Measurements from ENCODE around the gene TJP1.

The TJP1 gene

DNA sequence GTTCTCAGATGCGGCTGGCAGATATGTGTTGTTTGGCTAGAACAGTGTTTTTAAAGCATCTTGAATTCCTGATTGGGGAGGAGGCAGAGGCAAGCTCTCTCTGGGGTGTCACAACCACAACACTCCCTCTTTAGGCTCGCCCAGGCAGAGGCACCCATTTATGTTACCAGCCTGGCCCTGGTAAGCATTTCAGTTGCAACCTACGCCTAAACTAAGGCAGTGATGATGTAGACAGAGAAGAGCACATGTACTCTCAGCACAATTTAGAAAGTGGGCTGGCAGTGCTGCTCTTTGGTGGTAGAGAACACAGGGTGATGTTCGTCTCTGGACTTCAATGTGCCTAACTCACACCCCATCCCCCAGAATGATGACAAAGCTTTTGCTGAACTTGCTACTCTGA lies 41.2 kb upstream of the TJP1 start:
- no peak for DNase-seq (ENCODE audit: low read depth)
- TF ChIP-seq, protein P1, sequence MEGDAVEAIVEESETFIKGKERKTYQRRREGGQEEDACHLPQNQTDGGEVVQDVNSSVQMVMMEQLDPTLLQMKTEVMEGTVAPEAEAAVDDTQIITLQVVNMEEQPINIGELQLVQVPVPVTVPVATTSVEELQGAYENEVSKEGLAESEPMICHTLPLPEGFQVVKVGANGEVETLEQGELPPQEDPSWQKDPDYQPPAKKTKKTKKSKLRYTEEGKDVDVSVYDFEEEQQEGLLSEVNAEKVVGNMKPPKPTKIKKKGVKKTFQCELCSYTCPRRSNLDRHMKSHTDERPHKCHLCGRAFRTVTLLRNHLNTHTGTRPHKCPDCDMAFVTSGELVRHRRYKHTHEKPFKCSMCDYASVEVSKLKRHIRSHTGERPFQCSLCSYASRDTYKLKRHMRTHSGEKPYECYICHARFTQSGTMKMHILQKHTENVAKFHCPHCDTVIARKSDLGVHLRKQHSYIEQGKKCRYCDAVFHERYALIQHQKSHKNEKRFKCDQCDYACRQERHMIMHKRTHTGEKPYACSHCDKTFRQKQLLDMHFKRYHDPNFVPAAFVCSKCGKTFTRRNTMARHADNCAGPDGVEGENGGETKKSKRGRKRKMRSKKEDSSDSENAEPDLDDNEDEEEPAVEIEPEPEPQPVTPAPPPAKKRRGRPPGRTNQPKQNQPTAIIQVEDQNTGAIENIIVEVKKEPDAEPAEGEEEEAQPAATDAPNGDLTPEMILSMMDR (conservative IDR thresholded peaks at IDR 0.05; ENCODE audit: low read depth, low read length), result no peak
- no peak overlapping the region for H3K4me3 ChIP-seq (ENCODE audit: low read length)

DNA sequence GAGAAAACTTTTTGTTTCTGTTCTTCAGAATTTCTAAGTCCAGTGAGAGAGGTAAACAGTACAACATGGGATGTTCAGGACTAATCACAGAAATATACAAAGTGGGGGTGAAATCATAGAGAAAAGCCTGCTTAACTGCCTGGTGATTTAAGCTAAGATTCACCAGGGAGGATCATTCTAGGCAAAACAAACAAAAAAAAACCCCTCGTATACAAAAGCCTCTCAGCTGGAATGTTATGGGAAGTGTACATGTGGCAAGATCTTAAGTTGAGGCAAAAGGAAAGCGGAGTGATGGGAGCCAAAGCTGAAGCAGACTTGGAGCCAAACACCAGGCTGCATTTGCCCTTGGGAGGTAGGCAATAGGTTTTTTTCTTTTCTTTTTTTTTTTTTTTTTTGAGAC lies 40.0 kb upstream of the TJP1 start:
- DNase-seq (ENCODE audit: low read depth), result no peak
- TF ChIP-seq, protein P1 (conservative IDR thresholded peaks at IDR 0.05; ENCODE audit: low read depth, low read length), result no peak
- no peak overlapping the region for H3K4me3 ChIP-seq (ENCODE audit: low read length)

DNA sequence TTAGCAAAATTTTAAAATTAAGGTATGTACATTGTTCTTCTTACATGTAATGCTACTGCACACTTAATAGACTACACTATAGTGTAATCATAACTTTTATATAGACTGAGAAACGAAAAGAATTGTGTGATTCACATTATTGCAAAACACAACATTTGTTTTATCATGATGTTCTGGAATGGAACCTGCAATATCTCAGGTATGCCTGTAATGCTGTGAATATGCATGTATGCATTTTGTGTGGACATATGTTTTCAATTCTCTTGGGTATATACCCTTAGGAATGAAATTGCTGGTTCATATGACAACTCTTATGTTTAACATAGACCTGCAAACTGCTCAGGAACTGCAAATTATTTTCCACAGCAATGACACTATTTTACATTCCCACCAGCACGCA lies 38.6 kb upstream of the TJP1 start:
- no peak overlapping the region for H3K4me3 ChIP-seq (ENCODE audit: low read length)
- TF ChIP-seq, protein P1 (conservative IDR thresholded peaks at IDR 0.05; ENCODE audit: low read depth, low read length), result no peak
- DNase-seq (ENCODE audit: low read depth), result no peak

DNA sequence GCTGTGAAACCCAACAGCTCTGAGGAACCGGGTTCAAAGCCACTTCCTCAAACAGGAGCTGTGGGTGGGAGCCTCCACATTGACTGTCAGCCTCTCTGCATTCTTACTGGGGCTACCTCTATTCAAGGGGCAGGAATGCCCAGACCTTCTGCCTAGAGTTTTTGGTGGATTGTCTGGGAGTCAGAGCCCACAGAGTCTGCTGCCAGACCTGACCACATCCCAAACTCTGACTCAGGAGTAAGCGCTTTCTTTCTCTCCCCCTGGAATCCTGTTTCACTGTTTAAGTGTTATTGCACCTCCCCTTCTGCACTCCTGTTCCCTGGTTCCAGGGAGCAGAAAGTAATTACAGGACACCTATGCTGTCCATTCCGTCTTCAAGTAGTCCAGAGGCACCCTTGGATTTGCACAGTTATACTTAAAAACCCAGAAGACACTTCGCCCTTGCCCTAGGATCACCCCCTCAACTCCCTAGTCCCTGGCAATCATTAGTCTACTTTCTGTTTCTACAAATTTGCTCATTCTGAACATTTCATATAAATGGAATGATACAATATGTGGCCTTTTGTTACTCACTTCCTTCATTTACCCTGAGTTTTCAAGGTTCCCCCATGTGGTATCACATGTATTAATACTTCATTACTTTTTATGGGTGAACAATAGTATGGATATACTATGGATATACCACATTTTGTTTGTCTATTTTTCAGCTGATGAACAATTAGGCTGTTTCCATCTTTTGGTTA lies 37.9 kb upstream of the TJP1 start:
- DNase-seq (ENCODE audit: low read depth), result no peak
- TF ChIP-seq, protein P1 (conservative IDR thresholded peaks at IDR 0.05; ENCODE audit: low read depth, low read length), result no peak
- no peak overlapping the region for H3K4me3 ChIP-seq (ENCODE audit: low read length)

DNA sequence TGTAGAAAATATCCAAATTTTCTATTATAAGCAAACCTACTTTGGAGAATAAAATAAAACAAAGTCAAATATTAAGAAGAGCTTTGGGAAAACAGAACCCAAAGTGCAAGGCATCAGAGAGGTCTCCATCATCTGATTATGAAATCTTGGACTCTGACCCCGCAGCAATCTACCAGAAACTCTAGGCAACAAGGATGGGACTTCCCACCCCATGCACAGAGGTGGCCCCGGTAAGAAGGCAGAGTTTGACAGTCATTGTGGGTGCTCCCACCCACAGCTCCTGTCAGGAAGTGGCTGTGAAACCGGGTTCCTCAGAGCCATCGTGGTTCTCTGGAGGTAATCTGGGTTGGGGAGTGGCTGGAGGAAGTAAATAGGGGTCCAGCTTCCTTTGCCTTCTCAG lies 37.0 kb upstream of the TJP1 start:
- no peak overlapping the region for H3K4me3 ChIP-seq (ENCODE audit: low read length)
- TF ChIP-seq, protein P1 (conservative IDR thresholded peaks at IDR 0.05; ENCODE audit: low read depth, low read length), result no peak
- no peak for DNase-seq (ENCODE audit: low read depth)

DNA sequence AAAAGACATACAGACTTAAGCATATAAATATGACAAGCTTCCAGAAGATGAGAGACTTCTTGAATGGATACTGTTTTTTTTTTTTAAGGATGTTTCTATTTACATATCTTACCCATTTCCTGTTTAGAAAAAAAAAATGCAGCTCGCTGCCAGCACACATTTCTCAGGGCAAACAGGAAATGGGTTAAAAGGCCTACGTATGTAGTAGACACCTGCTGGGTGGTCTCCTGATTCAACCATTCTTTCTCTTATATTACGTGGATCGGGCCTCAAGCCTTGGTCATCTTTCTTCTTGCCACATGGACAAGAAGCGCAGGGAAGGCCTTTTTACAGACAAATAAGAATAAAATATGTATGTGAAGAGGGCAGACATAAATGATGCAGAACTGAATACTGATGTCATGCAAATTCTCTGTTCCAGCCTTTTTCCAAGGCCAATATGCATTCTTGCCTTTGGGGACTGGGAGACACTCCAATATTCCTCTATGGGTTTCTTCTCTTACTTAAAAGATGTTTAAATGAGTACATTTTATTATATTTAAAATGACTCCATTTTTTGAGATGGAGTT lies 35.0 kb upstream of the TJP1 start:
- no peak for DNase-seq (ENCODE audit: low read depth)
- TF ChIP-seq, protein P1 (conservative IDR thresholded peaks at IDR 0.05; ENCODE audit: low read depth, low read length), result no peak
- no peak overlapping the region for H3K4me3 ChIP-seq (ENCODE audit: low read length)

DNA sequence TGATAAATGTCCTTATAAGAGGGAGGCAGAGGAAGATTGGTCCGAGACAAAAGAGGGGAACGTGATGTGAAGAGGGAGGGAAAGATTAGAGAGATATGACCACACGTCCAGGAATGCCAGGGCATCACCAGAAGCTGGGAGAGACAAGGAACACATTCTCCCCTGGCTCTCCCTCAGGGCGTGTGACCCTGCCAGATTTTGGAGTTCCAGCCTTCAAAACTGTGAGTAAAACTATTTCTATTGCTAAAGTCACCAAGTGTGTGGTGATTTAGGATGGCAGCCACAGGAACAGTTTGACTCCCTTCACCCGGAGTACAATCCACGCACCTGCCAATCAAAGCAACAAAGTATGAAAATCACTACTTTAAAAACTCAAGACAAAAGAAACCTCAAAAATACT lies 32.1 kb upstream of the TJP1 start:
- TF ChIP-seq, protein P1 (conservative IDR thresholded peaks at IDR 0.05; ENCODE audit: low read depth, low read length), result no peak
- DNase-seq (ENCODE audit: low read depth), result no peak
- H3K4me3 ChIP-seq (ENCODE audit: low read length), result no peak overlapping the region

Measured in retinal pigment epithelial cell (primary cell).